ENCODE measurements around the gene RASGRP4. TPM values are rescaled to one million over a fixed set of nuclear protein-coding genes. Genes with fewer than 3 reads are reported as not detected.
A peak's percentile ranks its signal among the peaks of the same experiment; 100 is the strongest.

Gene RASGRP4
- total RNA-seq, 2 donors from 2014 or later = 10.1 to 11.3 TPM

DNA sequence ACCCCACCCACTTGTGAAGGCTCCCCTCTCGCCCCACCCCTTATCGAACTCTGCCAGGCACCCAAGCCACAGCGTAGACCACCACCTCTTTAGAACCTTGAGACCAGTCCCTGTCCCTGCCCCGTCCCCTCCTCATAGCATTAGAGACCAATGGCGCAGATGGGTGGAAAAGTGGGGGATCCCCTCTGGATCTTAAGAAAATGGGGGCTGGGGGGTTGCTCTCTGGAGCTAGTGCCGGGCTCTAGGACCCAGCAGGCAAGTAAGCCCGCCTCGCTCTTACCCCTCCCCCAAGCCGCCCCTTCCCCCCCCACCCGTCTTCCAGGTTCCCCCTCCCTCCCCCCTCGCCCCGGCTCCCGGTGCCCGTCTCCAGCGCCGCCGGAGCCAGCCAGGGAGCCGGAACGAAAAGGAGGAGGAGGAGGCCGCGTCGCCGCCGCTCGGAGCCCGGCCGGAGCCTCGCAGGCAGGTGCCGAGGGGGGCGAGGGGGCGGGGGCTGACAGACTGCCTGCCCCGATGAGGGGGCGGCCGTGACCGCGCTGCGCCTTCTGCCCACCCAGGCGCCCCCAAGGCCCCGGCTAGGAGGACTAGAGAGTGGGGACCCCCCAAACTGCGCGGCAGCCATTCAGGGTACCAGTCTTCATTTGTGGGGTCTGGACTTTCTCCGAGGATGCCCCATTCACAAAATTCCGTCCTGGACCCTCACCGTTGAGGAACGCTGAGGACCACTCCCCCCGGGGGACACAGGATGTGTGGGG lies 37.5 kb downstream of the RASGRP4 start, which contains the start of gene SPRED3:
TSS of gene SPRED3 (plus strand) at position 349 of the 752 bp plus-strand sequence. CDS start 1,606 bp downstream, outside the sequence.
- DNase-seq (no peak), ATAC-seq (replicated peaks in 1 of 2) (peak in 1 of 2 donors; percentile 3)
- peaks cover 23% of the 10 kb centered on the region for H3K4me1 Mint-ChIP-seq (ENCODE audit: low read depth)
- peak within 1 kb of the TSS; percentile 88 for H3K27ac Mint-ChIP-seq
- H3K36me3 Mint-ChIP-seq (ENCODE audit: insufficient read depth in 2 of 2) = peaks cover 0 to 6% of the 10 kb centered on the region in 2 donors
- H3K27me3 Mint-ChIP-seq (ENCODE audit: low read depth) = peaks cover 21% of the 10 kb centered on the region
- H3K4me3 Mint-ChIP-seq = peak within 1 kb of the TSS; percentile 96 to 98
- H3K9me3 Mint-ChIP-seq = no peaks in the 10 kb centered on the region

DNA sequence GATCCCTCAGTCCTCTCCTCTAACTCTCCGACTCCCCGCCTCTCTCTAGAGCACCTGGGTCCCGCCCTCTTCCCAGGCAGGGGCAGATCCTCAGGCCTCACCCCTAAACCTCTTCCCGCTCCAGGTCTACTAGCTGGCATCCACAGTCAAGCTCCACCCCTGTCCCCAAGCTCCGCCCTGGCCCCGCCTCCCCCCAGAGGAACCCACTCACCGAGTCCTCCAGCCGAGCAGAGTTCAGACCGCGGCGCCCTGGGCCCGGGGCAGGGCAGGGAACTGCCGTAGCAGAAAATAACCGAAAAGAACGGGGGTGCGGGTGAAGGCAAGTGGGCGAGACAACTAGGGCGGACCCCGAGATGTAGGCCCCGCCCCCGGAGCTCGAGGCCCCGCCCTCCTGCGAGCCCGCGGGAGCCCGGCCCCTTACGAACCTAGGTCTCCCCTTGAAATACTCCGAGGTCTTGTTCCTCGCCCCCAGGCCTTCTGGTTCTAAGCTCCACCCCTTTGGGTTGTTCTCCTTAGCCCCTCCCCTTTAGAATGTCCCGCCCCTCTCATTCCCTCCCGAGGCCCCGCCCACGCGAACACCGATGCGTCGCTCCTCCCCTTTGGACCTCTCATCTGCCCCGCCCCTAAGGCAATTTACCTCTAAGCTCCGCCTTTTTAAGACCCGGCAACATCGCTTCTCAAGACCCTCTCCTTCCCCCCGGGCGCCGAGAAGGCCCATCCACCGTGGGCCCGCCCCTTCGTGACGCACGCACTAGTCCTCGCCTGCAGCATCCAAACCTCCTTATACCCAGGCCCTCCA lies 38.3 kb downstream of the RASGRP4 start, which contains the start of gene GGN:
TSS of gene GGN (minus strand) at position 485 of the 799 bp plus-strand sequence. CDS start 773 bp downstream, outside the sequence.
- no peaks in the 10 kb centered on the region for H3K9me3 Mint-ChIP-seq
- H3K27me3 Mint-ChIP-seq (ENCODE audit: low read depth) = peaks cover 21% of the 10 kb centered on the region
- H3K27ac Mint-ChIP-seq = peak within 1 kb of the TSS; percentile 88
- H3K4me1 Mint-ChIP-seq (ENCODE audit: low read depth) = peaks cover 21% of the 10 kb centered on the region
- H3K36me3 Mint-ChIP-seq (ENCODE audit: insufficient read depth in 2 of 2) = peaks cover 1 to 12% of the 10 kb centered on the region in 2 donors
- ATAC-seq (replicated peaks in 1 of 2) = peak; percentile 80 to 82
- peak; percentile 92 to 94 for DNase-seq
- peak within 1 kb of the TSS; percentile 96 to 98 for H3K4me3 Mint-ChIP-seq

DNA sequence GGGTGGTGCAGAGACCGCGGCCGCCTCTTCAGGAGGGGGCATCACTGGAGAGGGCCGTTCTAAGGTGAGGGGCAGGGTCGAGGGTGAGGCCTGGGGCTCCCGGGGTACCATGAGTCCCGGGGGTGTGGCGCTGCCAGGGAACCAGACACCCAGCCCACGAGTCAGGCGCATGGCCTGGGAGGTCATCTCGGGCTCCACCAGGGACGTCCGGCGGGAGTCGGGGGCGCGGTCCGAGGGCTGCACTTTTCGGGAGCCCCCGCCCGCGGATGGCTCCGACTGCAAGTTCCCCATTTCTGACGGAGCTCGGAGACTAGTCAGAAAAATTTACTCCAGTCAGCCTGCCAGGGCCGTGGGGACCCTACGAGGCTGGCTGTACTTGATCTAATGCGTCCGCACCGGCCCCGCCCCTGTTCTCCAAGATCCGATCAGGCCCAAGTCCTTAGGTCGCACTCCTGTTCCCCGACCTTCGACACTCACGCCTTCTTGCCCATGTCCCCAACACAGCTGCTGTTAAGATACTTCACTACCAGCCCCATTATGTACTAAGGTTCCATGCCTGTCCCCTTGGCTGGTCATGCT lies 39.0 kb downstream of the RASGRP4 start:
- DNase-seq = no peak
- no peak for ATAC-seq (replicated peaks in 1 of 2)
- Mint-ChIP-seq H3K4me1 (ENCODE audit: low read depth) (peaks cover 17% of the 10 kb centered on the region), H3K36me3 (ENCODE audit: insufficient read depth in 2 of 2) (peaks cover 1 to 16% of the 10 kb centered on the region in 2 donors), H3K27ac (no peak overlapping the region), H3K9me3 (no peaks in the 10 kb centered on the region), H3K4me3 (peak overlapping the region; percentile 96 to 98), H3K27me3 (ENCODE audit: low read depth) (peaks cover 21% of the 10 kb centered on the region)

DNA sequence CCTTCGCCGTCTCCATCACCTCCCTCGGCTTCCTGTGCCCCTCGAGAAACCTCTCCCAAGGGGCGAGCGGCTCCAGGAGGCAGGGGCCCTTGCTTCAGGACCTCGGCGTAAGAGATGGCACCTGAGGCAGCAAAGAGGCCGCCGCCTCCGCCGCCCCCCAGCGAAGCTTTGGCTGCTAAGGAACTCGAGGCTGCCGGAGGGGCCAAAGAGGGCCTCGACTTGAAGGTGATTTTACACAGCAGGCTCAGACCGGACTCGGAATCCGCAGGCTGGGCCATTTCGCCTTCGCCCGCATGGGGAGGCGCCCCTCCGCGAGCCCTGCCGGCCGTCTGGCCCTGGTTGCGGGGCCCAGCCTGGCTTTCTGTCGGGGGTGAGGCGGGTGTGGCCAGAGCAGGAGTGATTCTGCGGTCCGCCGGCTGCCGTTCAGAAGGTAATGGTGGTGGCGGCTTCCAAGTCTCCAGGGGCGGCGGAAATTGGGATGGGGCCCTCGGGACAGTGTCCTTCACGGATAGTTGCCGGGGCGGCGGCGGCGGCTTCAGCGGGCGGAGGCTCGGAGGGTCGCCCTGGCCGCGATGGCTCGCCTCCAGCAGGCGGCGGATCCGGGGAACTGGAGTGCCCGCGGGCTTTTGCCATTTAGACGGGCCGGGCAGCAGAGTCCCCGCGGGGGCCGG lies 39.6 kb downstream of the RASGRP4 start:
- H3K27me3 Mint-ChIP-seq (ENCODE audit: low read depth) = peaks cover 18% of the 10 kb centered on the region
- ATAC-seq (replicated peaks in 1 of 2) (no peak), DNase-seq (no peak)
- no peak overlapping the region for H3K27ac Mint-ChIP-seq
- peaks cover 17% of the 10 kb centered on the region for H3K4me1 Mint-ChIP-seq (ENCODE audit: low read depth)
- H3K36me3 Mint-ChIP-seq (ENCODE audit: insufficient read depth in 2 of 2) = peaks cover 3 to 19% of the 10 kb centered on the region in 2 donors
- peak overlapping the region in 1 of 2 donors; percentile 10 for H3K4me3 Mint-ChIP-seq
- H3K9me3 Mint-ChIP-seq = no peaks in the 10 kb centered on the region

DNA sequence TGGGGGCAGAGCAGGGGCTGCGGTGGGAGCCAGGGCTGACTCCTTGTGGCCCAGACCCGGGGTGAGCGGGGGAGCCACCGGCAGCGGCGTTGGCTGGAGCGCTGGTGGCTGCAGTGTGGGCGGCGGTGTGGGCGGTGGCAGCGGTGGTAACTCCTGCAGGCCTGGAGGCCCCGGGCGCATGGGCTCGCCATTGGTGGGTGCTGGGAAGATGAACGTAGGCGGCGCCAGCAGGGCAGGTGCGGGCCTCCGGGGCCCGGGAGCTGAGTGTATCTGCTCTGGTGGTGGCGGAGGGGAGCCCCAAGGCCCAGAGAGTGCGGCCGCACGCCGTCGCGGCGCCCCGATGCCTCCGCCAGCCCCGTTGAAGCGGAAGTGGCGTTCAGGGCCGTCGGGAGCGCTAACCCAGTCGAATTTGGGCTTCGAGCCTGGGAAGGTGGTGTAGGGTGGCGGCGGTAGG lies 40.2 kb downstream of the RASGRP4 start:
- ATAC-seq (replicated peaks in 1 of 2) (no peak), DNase-seq (no peak)
- peaks cover 3 to 19% of the 10 kb centered on the region in 2 donors for H3K36me3 Mint-ChIP-seq (ENCODE audit: insufficient read depth in 2 of 2)
- no peak overlapping the region for H3K27ac Mint-ChIP-seq
- H3K9me3 Mint-ChIP-seq = no peaks in the 10 kb centered on the region
- peaks cover 17% of the 10 kb centered on the region for H3K4me1 Mint-ChIP-seq (ENCODE audit: low read depth)
- peaks cover 12% of the 10 kb centered on the region for H3K27me3 Mint-ChIP-seq (ENCODE audit: low read depth)
- no peak overlapping the region for H3K4me3 Mint-ChIP-seq

DNA sequence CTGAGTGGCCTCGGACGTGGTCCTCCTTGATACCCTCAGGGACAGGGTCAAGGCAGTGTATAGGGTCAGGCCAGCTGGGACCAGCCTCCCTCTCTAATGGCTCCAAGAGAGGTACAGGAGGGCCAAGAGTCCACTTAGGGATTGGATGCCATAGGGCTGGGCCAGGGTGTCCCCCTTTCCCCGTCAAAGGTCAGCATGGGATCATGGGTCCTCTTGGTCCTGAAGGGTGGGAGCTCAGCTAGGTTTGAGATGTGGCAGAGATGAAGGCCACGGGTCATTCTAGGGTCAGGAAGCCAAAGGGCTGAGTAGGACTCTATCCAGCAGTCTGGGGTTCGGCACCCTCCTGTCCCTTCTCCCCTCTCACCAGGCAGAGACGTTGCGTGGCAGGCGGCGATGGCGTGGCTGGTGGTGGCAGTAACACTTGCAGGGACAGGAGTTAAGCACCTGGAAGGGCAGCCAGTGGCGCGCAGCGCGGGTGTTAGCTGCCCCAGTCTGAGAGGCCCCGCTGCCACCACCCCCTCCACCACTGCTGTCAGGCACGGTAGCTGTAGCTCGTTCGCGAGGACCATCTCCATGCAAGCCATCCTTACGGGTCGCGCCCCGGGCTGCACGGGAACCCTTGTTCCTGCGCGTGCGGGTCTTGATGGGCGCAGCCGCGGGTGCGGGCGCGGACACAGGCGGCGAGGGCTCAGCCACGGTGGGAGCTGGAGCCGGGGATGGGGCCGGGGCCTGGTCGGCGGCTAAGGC lies 40.8 kb downstream of the RASGRP4 start:
- H3K36me3 Mint-ChIP-seq (ENCODE audit: insufficient read depth in 2 of 2) = peaks cover 5 to 20% of the 10 kb centered on the region in 2 donors
- H3K9me3 Mint-ChIP-seq = no peaks in the 10 kb centered on the region
- H3K4me3 Mint-ChIP-seq = no peak overlapping the region
- ATAC-seq (replicated peaks in 1 of 2) = no peak
- peaks cover 8% of the 10 kb centered on the region for H3K27me3 Mint-ChIP-seq (ENCODE audit: low read depth)
- H3K4me1 Mint-ChIP-seq (ENCODE audit: low read depth) = peaks cover 17% of the 10 kb centered on the region
- no peak overlapping the region for H3K27ac Mint-ChIP-seq
- DNase-seq = no peak

DNA sequence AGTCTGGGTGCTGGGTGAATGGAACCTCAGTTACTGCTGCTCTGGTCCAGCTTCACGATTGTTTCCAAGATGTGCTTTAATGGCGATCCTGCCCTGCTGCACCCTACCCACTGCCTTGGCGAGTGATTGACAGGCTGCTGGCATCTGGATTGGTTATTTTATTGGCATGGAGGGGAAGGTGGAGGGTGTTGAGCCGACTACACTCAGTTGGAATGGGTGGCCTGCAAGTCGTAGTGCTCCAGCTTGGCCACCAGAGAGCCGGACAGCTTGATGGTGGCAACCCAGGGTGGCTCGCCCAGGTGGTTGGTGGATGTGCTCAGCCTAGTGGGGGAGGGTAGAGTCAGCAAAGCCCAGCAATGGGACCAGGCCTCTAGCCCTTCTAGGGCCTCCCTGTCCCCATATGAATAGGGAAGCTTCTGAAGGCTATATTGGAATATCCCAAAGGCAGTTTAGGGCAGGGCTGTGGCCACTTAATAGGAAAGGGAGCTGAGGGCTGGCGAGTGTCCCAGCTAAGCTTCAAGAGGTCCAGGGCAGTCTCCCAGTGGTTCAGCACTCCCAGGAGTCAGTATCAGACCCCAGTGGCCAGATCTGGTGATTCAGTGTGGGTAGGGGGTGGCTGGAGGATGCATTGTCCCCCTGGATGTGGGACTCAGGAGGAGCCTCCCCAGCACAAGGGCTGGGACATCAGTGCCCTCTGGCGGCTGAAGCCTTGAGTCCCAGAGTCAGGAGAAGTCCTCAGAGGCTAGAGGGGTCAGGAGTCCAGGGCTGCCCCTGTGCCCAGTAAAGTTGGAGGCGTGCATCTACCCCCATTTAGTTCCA lies 41.6 kb downstream of the RASGRP4 start:
- Mint-ChIP-seq H3K36me3 (ENCODE audit: insufficient read depth in 2 of 2) (peaks cover 8 to 24% of the 10 kb centered on the region in 2 donors), H3K4me3 (no peak overlapping the region), H3K9me3 (no peaks in the 10 kb centered on the region), H3K27ac (no peak overlapping the region), H3K4me1 (ENCODE audit: low read depth) (peaks cover 14% of the 10 kb centered on the region), H3K27me3 (ENCODE audit: low read depth) (peaks cover under 1% of the 10 kb centered on the region)
- ATAC-seq (replicated peaks in 1 of 2) = no peak
- no peak for DNase-seq

DNA sequence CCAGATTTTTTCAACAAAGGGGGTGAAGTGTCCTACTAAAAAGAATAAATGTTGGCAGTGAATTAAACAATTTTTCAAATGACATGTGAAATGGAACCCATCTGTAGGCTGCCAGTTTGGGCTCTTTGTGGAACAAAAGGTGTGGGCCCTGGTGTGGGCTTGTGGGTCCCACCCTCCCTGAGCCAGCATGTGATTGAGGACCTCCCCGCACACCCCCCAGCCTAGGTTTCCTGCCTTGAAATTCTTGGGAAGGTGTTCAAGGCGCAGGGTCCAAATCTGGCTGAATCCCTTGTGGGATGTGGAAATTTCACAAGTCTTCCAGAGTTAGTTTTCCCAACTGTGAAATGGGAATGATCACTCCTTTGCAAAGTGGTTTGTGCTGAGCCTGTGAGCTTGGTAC lies 42.3 kb downstream of the RASGRP4 start:
- H3K4me1 Mint-ChIP-seq (ENCODE audit: low read depth) = peaks cover 21% of the 10 kb centered on the region
- H3K27ac Mint-ChIP-seq = peak overlapping the region; percentile 57
- ATAC-seq (replicated peaks in 1 of 2) (no peak), DNase-seq (no peak)
- H3K9me3 Mint-ChIP-seq = no peaks in the 10 kb centered on the region
- H3K4me3 Mint-ChIP-seq = no peak overlapping the region
- H3K27me3 Mint-ChIP-seq (ENCODE audit: low read depth) = no peaks in the 10 kb centered on the region
- H3K36me3 Mint-ChIP-seq (ENCODE audit: insufficient read depth in 2 of 2) = peaks cover 9 to 28% of the 10 kb centered on the region in 2 donors

DNA sequence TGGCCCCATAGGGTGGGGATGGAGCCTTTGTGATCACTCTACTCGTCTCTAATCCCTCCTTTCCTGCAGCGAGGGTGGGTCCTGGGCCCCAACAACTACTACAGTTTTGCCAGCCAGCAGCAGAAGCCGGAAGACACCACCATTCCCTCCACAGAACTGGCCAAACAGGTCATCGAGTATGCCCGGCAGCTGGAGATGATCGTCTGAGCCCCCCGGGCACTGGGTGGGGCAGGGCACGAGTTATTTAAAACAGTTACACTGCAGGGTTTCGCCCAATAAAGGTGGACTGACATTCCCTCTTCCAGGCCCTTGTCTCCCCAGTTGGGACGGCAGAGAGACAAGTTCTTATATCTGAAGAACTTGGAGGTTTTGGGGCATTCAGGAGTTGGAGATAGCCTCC lies 42.8 kb downstream of the RASGRP4 start:
- DNase-seq (no peak), ATAC-seq (replicated peaks in 1 of 2) (no peak)
- H3K4me1 Mint-ChIP-seq (ENCODE audit: low read depth) = peaks cover 24% of the 10 kb centered on the region
- H3K9me3 Mint-ChIP-seq = no peaks in the 10 kb centered on the region
- no peaks in the 10 kb centered on the region for H3K27me3 Mint-ChIP-seq (ENCODE audit: low read depth)
- H3K4me3 Mint-ChIP-seq = no peak overlapping the region
- peaks cover 9 to 28% of the 10 kb centered on the region in 2 donors for H3K36me3 Mint-ChIP-seq (ENCODE audit: insufficient read depth in 2 of 2)
- no peak overlapping the region for H3K27ac Mint-ChIP-seq

DNA sequence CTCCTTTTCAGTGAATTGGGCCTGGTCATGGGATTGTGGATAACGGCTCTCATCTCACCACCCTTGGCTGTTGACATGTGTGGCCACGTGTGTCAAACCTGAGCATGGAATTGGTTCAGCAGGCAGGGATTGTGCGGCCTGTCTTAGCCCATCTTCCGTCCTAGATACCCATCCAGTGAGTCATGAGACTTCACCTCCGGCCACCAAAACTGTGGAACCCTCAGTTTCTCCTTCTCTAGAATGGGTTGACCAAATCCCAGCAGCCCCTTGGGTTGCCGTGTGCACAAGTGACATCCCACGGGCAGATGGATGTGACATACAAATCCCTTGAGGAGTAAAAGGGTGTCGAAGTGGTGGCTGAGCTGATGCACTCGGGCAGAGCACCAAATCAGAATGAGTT lies 44.9 kb downstream of the RASGRP4 start:
- peaks cover 25% of the 10 kb centered on the region for H3K4me1 Mint-ChIP-seq (ENCODE audit: low read depth)
- H3K27me3 Mint-ChIP-seq (ENCODE audit: low read depth) = no peaks in the 10 kb centered on the region
- DNase-seq (no peak), ATAC-seq (replicated peaks in 1 of 2) (no peak)
- no peaks in the 10 kb centered on the region for H3K9me3 Mint-ChIP-seq
- H3K27ac Mint-ChIP-seq = no peak overlapping the region
- H3K4me3 Mint-ChIP-seq = no peak overlapping the region
- peaks cover 13 to 35% of the 10 kb centered on the region in 2 donors for H3K36me3 Mint-ChIP-seq (ENCODE audit: insufficient read depth in 2 of 2)

DNA sequence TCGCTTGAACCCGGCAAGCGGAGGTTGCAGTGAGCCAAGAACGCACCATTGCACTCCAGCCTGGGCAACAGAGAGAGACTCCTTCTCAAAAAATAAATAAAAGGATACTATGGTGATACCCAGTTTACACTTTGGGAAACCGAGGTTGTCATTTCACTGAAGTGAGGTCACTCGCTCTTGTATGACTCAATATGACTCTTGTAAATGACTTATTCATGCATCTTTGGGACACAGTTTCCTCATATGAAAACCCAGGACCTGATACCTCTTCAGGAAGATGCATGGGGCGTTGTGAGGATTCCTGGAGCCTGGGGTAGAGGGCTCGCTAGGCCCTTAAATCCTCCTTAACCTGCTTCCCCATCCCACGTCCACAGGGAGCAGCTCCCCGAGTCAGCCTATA lies 47.2 kb downstream of the RASGRP4 start:
- Mint-ChIP-seq H3K4me1 (ENCODE audit: low read depth) (peaks cover 44% of the 10 kb centered on the region), H3K9me3 (no peaks in the 10 kb centered on the region), H3K36me3 (ENCODE audit: insufficient read depth in 2 of 2) (peaks cover 21 to 36% of the 10 kb centered on the region in 2 donors)

More for the DNA sequence above, 47.2 kb downstream of the RASGRP4 start:
- DNase-seq (no peak), ATAC-seq (replicated peaks in 1 of 2) (no peak)
- no peak overlapping the region for H3K4me3 Mint-ChIP-seq
- no peak overlapping the region for H3K27ac Mint-ChIP-seq
- H3K27me3 Mint-ChIP-seq (ENCODE audit: low read depth) = no peaks in the 10 kb centered on the region
